AG09309 (cell line): ENCODE measurements around the gene EPHB6.

Source experiments
- DNase-seq: peaks from one replicate; pipeline ENCODE4 v3.0.0-alpha.2; 2010; ENCODE audit warnings: low read depth
- H3K4me3 ChIP-seq: 2 replicates; pipeline ENCODE4 v1.5.1; 2011; ENCODE audit warnings: mild to moderate bottlenecking, low read depth, low read length, moderate library complexity; ENCODE audit not compliant: control insufficient read depth
- TF ChIP-seq, protein P1 (sequence below): IDR thresholded peaks from 2 replicates; pipeline ENCODE4 v1.5.1; 2011; ENCODE audit warnings: mild to moderate bottlenecking, low read depth, low read length, inconsistent platforms; ENCODE audit not compliant: insufficient read depth, control insufficient read depth; ENCODE audit errors: missing control alignments

Gene EPHB6

DNA sequence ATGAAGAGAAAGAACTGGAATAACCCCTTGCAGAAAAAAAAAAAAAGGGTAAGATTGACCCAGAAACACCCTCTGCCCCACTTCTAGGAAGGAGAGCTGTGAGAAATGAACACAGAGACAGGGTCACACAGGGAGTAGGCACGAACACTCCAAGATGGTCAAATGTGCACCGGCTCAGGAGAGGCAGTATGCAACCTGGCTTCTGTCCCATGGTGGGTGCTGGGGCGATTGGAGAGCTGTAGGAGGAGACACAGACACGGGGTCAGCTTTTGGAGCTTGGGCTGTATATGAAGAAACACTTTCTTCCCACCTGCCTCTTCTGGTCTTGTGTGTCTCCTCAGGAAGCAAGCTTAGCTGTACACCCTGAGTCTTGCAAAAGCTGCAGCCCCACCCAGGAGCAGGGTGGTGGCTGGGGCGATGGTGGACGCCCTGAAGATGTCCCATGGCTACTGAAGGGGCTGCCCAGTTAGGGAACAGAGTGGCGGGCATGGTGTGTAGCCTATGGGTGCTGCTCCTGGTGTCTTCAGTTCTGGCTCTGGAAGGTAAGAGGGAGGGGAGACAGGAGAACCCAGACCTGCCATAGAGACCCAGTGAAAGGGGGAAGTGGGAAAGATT is 8.0 kb downstream of the EPHB6 start:
- H3K4me3 ChIP-seq: no peak overlapping the region
- no peak for DNase-seq
- TF ChIP-seq, protein P1, sequence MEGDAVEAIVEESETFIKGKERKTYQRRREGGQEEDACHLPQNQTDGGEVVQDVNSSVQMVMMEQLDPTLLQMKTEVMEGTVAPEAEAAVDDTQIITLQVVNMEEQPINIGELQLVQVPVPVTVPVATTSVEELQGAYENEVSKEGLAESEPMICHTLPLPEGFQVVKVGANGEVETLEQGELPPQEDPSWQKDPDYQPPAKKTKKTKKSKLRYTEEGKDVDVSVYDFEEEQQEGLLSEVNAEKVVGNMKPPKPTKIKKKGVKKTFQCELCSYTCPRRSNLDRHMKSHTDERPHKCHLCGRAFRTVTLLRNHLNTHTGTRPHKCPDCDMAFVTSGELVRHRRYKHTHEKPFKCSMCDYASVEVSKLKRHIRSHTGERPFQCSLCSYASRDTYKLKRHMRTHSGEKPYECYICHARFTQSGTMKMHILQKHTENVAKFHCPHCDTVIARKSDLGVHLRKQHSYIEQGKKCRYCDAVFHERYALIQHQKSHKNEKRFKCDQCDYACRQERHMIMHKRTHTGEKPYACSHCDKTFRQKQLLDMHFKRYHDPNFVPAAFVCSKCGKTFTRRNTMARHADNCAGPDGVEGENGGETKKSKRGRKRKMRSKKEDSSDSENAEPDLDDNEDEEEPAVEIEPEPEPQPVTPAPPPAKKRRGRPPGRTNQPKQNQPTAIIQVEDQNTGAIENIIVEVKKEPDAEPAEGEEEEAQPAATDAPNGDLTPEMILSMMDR: no peak

DNA sequence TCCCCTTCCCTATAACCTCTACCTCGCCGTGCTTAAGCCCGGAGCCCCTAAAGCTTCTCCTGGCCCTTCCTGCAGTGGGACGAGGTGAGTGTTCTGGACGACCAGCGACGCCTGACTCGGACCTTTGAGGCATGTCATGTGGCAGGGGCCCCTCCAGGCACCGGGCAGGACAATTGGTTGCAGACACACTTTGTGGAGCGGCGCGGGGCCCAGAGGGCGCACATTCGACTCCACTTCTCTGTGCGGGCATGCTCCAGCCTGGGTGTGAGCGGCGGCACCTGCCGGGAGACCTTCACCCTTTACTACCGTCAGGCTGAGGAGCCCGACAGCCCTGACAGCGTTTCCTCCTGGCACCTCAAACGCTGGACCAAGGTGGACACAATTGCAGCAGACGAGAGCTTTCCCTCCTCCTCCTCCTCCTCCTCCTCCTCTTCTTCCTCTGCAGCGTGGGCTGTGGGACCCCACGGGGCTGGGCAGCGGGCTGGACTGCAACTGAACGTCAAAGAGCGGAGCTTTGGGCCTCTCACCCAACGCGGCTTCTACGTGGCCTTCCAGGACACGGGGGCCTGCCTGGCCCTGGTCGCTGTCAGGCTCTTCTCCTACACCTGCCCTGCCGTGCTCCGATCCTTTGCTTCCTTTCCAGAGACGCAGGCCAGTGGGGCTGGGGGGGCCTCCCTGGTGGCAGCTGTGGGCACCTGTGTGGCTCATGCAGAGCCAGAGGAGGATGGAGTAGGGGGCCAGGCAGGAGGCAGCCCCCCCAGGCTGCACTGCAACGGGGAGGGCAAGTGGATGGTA is 9.2 kb downstream of the EPHB6 start:
- no peak for DNase-seq
- H3K4me3 ChIP-seq: no peak overlapping the region
- TF ChIP-seq, protein P1: no peak

DNA sequence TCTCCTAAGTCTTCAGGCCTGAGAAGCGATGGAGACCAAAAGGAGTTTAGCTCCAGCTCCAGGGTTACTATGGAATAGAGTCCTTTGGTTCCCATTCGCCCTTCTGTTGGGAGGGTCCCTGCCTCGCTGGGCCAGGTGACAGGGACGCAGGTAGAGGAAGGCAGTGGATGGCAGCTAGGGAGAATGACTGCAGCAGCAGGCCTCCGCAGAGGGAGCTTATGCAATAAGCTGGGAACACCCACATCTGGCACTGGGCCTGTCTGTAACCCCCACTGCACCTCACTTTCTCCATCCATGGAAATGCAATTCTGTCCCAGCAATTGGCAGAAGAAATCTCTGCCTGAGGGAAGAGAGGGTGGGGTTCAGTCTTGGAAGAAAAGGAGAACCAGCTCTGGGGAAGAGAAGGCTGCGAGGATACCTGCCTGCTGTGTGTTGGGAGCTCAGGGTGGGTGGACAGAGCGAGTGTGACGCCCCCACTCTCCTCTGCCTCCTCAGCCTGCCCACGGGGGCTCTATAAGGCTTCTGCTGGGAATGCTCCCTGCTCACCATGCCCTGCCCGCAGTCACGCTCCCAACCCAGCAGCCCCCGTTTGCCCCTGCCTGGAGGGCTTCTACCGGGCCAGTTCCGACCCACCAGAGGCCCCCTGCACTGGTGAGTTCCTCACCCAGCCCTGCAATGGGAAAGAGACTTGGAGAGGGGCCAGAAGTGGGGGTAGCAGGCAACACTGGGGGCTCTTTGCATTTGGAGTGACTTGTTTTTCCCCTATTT is 10.3 kb downstream of the EPHB6 start:
- TF ChIP-seq, protein P1: no peak
- H3K4me3 ChIP-seq: no peak overlapping the region
- no peak for DNase-seq

DNA sequence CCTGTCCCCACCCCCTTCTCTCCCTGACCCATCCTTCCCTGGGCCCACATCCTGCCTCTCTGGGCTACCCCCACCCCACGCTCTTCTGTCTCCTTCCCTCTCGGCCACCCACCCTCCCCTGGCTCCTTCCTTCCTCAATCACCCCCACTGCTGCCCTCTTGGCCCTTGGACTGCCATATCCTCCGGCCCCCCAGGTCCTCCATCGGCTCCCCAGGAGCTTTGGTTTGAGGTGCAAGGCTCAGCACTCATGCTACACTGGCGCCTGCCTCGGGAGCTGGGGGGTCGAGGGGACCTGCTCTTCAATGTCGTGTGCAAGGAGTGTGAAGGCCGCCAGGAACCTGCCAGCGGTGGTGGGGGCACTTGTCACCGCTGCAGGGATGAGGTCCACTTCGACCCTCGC is 10.9 kb downstream of the EPHB6 start:
- H3K4me3 ChIP-seq: no peak overlapping the region
- TF ChIP-seq, protein P1: no peak
- DNase-seq: no peak

DNA sequence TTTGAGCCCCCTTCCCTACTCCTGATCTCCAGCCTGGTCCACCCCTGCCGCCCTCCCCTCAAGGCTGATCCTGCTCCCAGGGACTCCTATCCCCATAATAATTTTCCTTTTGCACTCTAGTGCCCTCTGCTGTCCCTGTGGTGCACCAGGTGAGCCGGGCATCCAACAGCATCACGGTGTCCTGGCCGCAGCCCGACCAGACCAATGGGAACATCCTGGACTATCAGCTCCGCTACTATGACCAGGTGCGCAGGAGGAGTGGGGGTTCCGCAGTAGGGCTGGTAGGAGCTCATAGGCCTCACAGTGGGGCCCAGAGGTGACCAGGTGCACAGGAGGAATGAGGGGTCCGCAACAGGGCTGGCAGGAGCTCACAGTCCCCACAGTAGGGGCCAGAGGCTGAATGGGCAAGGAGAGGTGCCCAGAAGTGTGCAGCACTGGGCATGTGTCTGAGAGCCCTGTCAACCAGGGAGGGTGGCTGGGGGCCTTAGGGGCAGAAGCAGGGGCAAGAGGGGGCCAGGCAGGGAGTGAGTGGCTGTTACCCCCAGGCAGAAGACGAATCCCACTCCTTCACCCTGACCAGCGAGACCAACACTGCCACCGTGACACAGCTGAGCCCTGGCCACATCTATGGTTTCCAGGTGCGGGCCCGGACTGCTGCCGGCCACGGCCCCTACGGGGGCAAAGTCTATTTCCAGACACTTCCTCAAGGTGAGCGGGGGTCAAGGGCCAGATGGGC is 11.7 kb downstream of the EPHB6 start:
- DNase-seq: no peak
- H3K4me3 ChIP-seq: no peak overlapping the region
- TF ChIP-seq, protein P1: peak; percentile 68

DNA sequence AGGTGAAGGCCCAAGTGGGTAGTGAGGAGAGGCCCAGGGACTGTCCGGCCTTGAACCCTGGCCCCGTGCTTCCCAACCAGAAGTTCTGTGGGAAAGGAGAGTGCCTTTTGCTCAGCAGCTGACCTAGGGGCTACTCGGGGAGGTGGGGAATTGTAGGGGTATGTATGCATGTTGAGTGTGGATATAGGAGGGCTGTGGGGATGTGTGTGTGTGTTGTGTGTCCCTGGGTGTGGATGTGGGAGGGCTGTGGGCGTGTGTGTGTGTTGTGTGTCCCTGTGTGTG is 12.2 kb downstream of the EPHB6 start:
- no peak for DNase-seq
- no peak overlapping the region for H3K4me3 ChIP-seq
- TF ChIP-seq, protein P1: no peak
